ENCODE measurements around the gene SMG6. TPM values are rescaled to one million over a fixed set of nuclear protein-coding genes. Genes with fewer than 3 reads are reported as not detected.

SMG6 gene
- total RNA-seq, 1 donor from 2014 or later: 9.2 TPM

GRCh38 chr17:2044263-2044894 lies 259.2 kb downstream of the SMG6 start:
- DNase-seq (ENCODE audit: low read depth) (no peak), FAIRE-seq (no peak)
- H3K27me3 ChIP-seq (ENCODE audit: control insufficient read depth, insufficient read depth, low read length): no peaks in the 10 kb centered on the region
- TF ChIP-seq CTCF (IDR thresholded peaks at IDR 0.05; ENCODE audit: insufficient read depth, low read length, severe bottlenecking): no peak
- no peak overlapping the region for H3K4me3 ChIP-seq (ENCODE audit: low read depth, low read length)
- peaks cover 12% of the 10 kb centered on the region for H3K36me3 ChIP-seq (ENCODE audit: control insufficient read depth, insufficient read depth, low read length)

- no peak for TF ChIP-seq CTCF (IDR thresholded peaks at IDR 0.05; ENCODE audit: insufficient read depth, low read length, severe bottlenecking)
- H3K27me3 ChIP-seq (ENCODE audit: control insufficient read depth, insufficient read depth, low read length): no peaks in the 10 kb centered on the region
- H3K36me3 ChIP-seq (ENCODE audit: control insufficient read depth, insufficient read depth, low read length): peaks cover 12% of the 10 kb centered on the region
- DNase-seq (ENCODE audit: low read depth) (peak; percentile 81), FAIRE-seq (no peak)
- H3K4me3 ChIP-seq (ENCODE audit: low read depth, low read length): no peak overlapping the region
Observed at GRCh38 chr17:2043785-2044184, 259.8 kb downstream of the SMG6 start.

DNA sequence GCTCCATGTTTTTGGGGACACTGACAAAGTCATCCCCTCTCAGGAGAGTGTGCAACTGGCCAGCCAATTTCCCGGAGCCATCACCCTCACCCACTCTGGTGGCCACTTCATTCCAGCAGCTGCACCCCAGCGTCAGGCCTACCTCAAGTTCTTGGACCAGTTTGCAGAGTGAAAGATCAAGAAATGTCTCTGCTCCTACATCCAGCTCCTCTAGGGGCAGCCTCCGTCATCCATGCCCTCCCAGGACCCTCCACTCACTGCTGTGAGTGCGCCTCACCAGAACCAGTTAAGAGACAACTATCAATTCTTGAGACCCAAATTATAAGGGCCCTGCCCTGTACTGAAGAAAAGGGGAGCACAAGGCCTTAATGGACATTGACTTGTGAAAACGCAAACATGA lies 260.7 kb downstream of the SMG6 start:
- Histone ChIP-seq H3K36me3 (ENCODE audit: control insufficient read depth, insufficient read depth, low read length) (peaks cover 12% of the 10 kb centered on the region), H3K4me3 (ENCODE audit: low read depth, low read length) (no peak overlapping the region), H3K27me3 (ENCODE audit: control insufficient read depth, insufficient read depth, low read length) (no peaks in the 10 kb centered on the region)
- DNase-seq (ENCODE audit: low read depth) (no peak), FAIRE-seq (peak; percentile 28)
- no peak for TF ChIP-seq CTCF (IDR thresholded peaks at IDR 0.05; ENCODE audit: insufficient read depth, low read length, severe bottlenecking)

DNA sequence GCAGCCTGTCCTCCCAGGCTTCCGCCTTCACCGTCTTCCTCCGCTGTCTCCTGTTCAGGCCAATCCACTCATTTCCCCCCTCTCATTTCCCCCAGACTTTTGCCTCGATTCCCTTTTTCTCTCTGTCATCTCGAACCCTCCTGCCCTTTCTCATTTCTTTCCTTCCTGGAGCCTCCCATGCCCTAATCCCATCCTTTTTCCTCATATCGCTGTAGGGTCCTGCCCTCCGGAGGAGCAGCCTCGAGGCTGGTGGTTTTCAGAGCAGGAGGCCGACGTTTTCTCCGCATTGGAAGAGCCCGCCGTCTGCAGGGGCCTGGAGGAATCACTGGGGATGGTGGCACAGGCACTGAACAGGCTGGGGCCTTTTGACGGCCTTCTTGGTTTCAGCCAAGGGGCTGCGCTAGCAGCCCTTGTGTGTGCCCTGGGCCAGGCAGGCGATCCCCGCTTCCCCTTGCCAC lies 261.2 kb downstream of the SMG6 start:
- Histone ChIP-seq H3K4me3 (ENCODE audit: low read depth, low read length) (peak overlapping the region; percentile 92), H3K27me3 (ENCODE audit: control insufficient read depth, insufficient read depth, low read length) (no peaks in the 10 kb centered on the region), H3K36me3 (ENCODE audit: control insufficient read depth, insufficient read depth, low read length) (peaks cover 13% of the 10 kb centered on the region)
- no peak for DNase-seq (ENCODE audit: low read depth)
- TF ChIP-seq CTCF (IDR thresholded peaks at IDR 0.05; ENCODE audit: insufficient read depth, low read length, severe bottlenecking): peak; percentile 23
- FAIRE-seq: no peak

- H3K36me3 ChIP-seq (ENCODE audit: control insufficient read depth, insufficient read depth, low read length): peaks cover 17% of the 10 kb centered on the region
- TF ChIP-seq CTCF (IDR thresholded peaks at IDR 0.05; ENCODE audit: insufficient read depth, low read length, severe bottlenecking): peak; percentile 69
- H3K27me3 ChIP-seq (ENCODE audit: control insufficient read depth, insufficient read depth, low read length): no peaks in the 10 kb centered on the region
- DNase-seq (ENCODE audit: low read depth) (peak; percentile 85), FAIRE-seq (peak; percentile 60)
- peak within 1 kb of the TSS; percentile 92 for H3K4me3 ChIP-seq (ENCODE audit: low read depth, low read length)
Observed at GRCh38 chr17:2041561-2042389, 261.8 kb downstream of the SMG6 start, which contains the start of gene OVCA2. TSS of gene OVCA2 (plus strand) at chr17:2042022. CDS start at chr17:2042048, 26 bp downstream.

All from bronchial epithelial cell (primary cell).